ENCODE measurements around the gene ARHGAP26.

GRCh38 chr5:142826741-142827492 lies 56.7 kb downstream of the ARHGAP26 start:
- TF ChIP-seq CTCF (IDR thresholded peaks at IDR 0.05) (no peak), POLR2A (IDR thresholded peaks at IDR 0.05) (no peak)
